ENCODE measurements around the gene RAP1B.

Gene RAP1B

DNA sequence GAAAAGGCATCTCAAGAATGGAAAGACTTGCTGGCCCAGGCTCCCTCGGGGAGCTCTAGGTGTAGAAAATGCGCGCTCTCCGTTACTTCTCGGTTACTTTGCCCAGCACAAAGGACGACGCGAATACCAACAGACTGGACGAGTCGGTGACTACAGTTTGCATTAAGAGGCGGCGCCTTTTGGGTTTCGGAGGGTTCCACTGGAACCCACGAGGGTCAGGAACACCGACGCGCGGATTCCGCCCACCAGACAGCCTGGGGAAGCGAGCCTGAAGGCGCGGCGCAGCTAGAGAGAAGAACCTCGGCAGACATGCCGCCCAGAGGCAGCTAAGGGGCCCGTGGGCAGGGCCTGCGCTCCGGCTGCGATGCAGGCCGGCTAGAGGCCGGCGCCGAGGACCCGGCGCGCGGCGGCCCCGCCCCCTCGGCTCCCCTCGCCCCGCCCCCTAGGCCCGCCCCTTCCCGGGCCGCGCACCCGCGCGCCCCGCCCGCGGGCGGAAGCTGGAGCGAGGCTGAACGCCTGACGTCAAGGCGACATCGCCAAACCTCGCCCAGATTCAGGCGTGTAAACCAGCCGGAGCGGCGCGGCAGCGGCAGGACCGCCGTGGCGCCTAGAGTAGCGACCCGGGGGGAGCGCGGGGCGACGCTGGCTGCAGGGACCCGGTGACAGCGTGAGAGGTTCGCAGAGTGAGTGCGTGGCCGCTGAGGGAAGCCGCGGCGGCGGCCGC lies at the start of gene RAP1B:
Gene RAP1B, plus strand, starts transcription at position 530 of the 724 bp plus-strand sequence. CDS start 37,826 bp downstream, outside the sequence.
- peak; percentile 98 for DNase-seq (ENCODE audit: low spot score)

- no peak for DNase-seq (ENCODE audit: low spot score)
These were observed 48.9 kb upstream of the RAP1B start for GRCh38 chr12:68561830-68562229.

- DNase-seq (ENCODE audit: low spot score): no peak
These were observed 46.5 kb upstream of the RAP1B start for GRCh38 chr12:68564166-68564565.

- peak; percentile 68 for DNase-seq (ENCODE audit: low spot score)
These were observed 45.3 kb upstream of the RAP1B start for GRCh38 chr12:68565391-68565903.

DNA sequence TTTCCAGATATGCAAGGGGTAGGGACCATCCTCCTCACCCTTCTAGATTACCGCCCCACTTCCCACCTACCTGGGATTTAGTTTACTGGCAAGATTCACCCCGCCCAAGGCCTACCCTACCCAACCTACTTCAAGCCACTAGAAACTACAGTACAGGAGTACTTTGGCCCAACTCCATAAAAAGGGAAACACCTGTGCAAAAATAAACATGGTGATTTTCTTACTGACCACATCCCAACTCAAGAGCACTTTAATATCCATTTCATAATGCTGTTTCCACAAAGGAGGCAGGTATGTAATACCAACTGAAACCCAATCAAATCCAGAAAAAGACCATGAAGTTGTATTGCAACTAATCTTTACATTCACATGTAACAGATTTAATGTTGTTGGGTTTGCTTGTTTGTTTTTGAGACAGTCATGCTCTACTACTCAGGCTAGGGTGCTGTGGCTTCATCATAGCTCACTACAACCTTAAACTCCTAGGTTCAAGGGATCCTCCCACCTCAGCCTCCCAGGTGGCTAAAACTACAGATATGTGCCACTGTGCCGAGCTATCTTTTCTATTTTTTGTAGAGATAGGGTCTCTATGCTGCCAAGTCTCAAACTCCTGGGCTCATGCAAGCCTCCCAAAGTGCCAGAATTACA lies 41.7 kb upstream of the RAP1B start:
- DNase-seq (ENCODE audit: low spot score): no peak

- DNase-seq (ENCODE audit: low spot score): peak; percentile 10
These were observed 38.0 kb upstream of the RAP1B start for GRCh38 chr12:68572661-68573060.

- DNase-seq (ENCODE audit: low spot score): no peak
These were observed 37.3 kb upstream of the RAP1B start for GRCh38 chr12:68573406-68573805.

DNA sequence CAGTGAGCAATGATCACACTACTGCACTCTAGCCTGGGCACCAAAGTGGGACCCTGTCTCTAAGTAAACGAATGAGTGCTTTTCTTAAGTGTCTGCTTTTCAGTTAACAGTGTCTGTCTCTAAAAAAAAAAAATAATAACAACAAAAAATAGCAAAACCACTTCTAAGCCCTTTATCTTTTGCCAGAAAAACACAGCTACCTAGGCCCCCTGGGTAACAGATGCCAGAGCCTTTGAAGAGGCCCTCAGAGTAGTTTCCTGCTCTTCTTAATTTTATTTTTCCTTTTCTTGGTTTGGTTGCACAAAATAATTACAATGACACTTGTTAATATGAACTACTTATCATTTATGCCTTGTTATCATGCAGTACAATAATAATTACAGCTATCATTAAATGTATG lies 32.8 kb upstream of the RAP1B start:
- DNase-seq (ENCODE audit: low spot score): no peak

DNA sequence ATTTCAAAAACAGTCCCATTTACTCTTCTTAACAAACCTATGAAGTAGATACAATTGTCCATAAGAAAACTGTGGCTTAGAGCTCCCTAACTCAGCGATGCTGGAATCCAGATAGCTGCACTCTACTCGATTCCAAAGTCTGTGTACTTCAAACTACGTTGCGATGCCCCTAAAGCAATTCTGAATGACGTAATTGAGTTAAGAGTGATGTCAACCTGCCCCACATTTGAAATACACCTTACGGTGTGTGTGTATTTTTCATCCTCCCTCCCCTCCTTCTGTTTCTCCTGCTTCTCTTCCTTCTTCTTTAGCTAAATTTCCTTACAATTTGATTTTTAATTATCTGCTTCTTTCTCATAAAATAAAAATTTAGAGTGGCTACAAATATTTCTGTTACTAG lies 31.9 kb upstream of the RAP1B start:
- DNase-seq (ENCODE audit: low spot score): no peak

GRCh38 chr12:68579254-68579653 lies 31.4 kb upstream of the RAP1B start:
- DNase-seq (ENCODE audit: low spot score): no peak

- no peak for DNase-seq (ENCODE audit: low spot score)
These were observed 29.8 kb upstream of the RAP1B start for GRCh38 chr12:68580911-68581310.

- no peak for DNase-seq (ENCODE audit: low spot score)
These were observed 28.8 kb upstream of the RAP1B start for GRCh38 chr12:68581926-68582325.

- DNase-seq (ENCODE audit: low spot score): no peak
These were observed 24.7 kb upstream of the RAP1B start for GRCh38 chr12:68585966-68586365.

GRCh38 chr12:68587448-68587873 lies 23.2 kb upstream of the RAP1B start:
- DNase-seq (ENCODE audit: low spot score): peak; percentile 23

DNA sequence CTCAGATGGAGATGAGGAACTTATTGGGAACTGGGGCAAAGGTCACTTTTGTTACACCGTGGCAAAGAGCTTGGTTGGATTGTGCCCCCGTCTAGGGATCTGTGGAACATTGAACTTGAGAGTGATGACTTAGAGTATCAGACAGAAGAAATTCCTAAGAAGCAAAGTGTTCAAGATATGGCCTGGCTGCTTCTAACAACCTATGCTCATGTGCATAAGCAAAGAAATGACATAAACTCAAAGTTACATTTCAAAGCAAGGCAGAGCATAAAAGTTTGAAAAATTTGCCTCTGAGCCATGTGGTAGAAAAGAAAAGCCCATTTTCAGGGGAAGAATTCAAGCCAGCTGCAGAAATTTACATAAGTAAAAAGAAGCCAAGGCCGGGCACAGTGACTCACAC lies 21.5 kb upstream of the RAP1B start:
- DNase-seq (ENCODE audit: low spot score): no peak

DNA sequence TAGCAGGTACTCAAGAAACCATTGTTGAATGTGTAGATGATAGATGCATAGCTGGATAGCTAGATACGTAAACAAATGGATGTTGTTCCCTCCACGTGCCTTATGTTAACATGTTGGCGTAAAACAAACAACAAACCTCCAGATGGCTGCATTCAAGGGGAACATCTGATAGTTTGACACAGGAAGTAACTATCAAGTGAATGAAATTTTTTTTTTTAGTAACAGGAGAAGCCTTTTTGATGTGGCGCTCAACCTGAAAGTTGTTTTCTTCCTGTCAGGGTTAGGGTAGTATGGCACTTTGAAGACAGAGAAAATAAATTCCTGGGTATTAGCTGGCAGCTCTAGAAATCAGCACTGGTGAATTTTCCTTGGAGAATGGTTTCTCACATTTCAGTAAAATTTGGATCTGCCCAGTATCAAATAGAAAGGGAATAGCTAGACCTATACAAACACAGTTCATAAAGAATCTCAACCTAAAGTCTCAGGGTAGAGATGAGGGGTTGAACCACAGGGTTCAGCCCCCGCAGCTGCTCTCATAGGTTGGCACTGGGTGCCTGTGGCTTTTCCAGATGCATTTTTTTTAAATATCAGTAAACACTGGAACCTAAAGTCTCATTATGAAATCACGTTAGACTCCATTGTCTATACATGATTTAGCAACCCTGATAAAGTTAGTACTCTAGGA lies 18.8 kb upstream of the RAP1B start:
- no peak for DNase-seq (ENCODE audit: low spot score)

DNA sequence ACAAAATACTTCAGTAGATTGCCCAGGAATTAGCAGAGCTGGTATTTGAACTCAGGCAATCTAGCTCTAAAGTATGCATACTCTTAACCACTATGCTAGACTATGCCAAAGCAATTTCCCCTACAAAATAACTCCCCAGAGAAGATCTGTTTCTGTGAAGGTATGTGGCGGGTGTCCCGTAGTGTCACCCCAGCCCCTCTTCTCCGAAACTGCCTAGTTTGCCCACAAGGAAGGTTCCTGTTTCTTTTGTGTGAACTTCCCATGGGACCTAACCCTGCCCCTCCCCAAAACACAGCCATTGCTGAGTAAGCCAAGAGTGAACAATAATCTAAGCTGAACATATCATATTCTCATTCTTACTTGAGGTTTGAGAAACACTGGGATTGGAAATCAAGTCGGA lies 15.5 kb upstream of the RAP1B start:
- DNase-seq (ENCODE audit: low spot score): no peak

- no peak for DNase-seq (ENCODE audit: low spot score)
These were observed 8.9 kb upstream of the RAP1B start for GRCh38 chr12:68601767-68602166.

DNA sequence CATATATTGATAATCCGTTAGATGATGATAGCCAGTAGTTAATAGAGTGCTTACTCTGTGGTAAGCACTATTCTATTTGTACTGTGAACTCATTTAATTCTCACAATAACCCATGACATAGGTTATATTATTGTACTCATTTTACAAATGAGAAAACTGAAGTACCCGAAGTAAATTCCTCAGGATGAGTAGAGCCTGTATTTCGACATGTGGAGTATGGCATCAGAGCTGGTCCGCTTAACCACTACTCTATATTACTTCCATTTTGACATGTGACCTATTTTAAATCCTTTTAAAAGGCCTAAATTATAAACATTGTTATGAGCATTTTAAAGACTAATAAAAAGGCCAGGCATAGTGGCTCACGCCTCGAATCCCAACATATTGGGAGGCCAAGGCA lies 8.0 kb upstream of the RAP1B start:
- DNase-seq (ENCODE audit: low spot score): no peak

DNA sequence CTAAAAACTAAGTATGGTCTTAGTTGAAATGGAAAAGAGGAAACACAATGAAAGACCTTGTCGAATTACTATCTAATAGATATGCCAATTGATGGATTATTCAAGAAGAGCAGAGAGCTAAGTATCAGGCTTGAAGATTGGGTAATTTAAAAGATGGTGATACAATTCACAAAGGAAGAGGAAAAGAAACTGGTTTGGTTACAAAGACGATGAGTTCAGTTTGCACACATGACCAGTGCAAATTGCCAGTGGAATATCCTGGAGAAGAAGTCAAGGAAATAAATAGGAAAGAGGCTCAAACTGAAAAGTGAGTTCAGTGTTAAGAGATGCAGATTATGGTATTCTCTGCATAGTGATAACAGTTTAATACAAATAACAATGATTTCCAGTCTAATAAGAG lies 2.5 kb upstream of the RAP1B start:
- no peak for DNase-seq (ENCODE audit: low spot score)

DNA sequence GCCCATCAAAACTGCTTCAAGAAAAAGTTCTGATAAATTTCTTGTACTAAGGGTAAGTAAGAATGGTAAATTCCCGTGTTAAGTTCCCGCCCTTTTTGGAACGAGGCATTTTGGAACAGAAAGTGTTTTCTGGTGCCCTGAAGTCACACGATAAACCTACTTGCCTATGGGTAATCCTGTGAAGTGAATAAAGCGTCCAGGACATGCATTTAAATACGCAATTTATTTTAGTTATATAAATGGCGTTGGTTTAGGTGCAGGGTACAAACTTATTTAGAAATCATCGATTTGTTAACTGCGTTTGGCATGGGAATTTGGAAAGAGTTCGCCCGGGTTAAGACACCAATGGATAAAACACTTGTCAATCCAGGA lies 715 bp upstream of the RAP1B start:
- peak; percentile 21 for DNase-seq (ENCODE audit: low spot score)

GRCh38 chr12:68611094-68611805 lies 551 bp downstream of the RAP1B start:
- DNase-seq (ENCODE audit: low spot score): peak; percentile 67
